Gastroesophageal sphincter (tissue), 3 donors: ENCODE results near the gene FNBP1.
"Not testable (repeated sequence)": the region's sequence is repeated elsewhere in the genome, so short reads cannot be mapped to it uniquely, and the experiment has no call there.

Experiments
- POLR2AphosphoS5 ChIP-seq: sonication (generic); formaldehyde crosslinking; IDR thresholded peaks from one replicate; pipeline ENCODE4 v1.6.1; 2017; ENCODE audit warnings: antibody characterized with exemption
- TF ChIP-seq, protein P1 (sequence below), 4 experiments: fragments of 200-600 bp in 2 of 4; fragments of 450-650 bp in 2 of 4; sonication (generic) in 1 of 4; IDR thresholded peaks; one replicate each; pipeline ENCODE4 v1.5.1; 2017 to 2019; ENCODE audit warnings: antibody characterized with exemption in 4 of 4, mild to moderate bottlenecking in 2 of 4, moderate library complexity in 2 of 4

DNA sequence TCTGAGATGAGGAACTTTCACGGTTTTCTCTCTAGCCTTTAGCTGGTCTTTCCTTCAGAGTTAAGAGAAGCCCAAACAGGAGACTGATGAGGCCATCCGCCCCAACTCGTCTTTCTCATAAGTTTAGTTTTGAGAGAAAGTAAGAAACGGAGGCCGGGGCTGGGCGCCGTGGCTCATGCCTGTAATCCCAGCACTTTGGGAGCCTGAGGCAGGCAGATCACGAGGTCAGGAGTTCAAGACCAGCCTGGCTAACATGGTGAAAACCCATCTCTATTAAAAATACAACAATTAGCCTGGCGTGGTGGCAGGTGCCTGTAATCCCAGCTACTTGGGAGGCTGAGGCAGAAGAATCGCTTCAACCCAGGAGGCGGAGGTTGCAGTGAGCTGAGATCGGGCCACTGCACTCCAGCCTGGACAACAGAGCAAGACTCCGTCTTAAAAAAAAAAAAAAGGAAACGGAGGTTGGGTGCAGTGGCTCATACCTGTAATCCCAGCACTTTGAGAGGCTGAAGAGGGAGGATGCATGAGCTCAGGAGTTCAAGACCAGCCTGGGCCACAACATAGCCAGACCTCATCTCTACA lies 152.2 kb downstream of the FNBP1 start:
- TF ChIP-seq, protein P1, sequence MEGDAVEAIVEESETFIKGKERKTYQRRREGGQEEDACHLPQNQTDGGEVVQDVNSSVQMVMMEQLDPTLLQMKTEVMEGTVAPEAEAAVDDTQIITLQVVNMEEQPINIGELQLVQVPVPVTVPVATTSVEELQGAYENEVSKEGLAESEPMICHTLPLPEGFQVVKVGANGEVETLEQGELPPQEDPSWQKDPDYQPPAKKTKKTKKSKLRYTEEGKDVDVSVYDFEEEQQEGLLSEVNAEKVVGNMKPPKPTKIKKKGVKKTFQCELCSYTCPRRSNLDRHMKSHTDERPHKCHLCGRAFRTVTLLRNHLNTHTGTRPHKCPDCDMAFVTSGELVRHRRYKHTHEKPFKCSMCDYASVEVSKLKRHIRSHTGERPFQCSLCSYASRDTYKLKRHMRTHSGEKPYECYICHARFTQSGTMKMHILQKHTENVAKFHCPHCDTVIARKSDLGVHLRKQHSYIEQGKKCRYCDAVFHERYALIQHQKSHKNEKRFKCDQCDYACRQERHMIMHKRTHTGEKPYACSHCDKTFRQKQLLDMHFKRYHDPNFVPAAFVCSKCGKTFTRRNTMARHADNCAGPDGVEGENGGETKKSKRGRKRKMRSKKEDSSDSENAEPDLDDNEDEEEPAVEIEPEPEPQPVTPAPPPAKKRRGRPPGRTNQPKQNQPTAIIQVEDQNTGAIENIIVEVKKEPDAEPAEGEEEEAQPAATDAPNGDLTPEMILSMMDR (IDR thresholded peaks at IDR 0.05), result not testable (repeated sequence)
- not testable (repeated sequence) for TF ChIP-seq POLR2AphosphoS5
